Gastrocnemius medialis (tissue), 4 donors: ENCODE results near the gene CCM2L. TPM values are rescaled to one million over a fixed set of nuclear protein-coding genes. Genes with fewer than 3 reads are reported as not detected.

Experiments
- ATAC-seq, 2 donors: fragments of 150-250 bp; one replicate each; pipeline ENCODE4 v1.9.1; 2016
- DNase-seq, 2 donors: peaks; one replicate each; pipeline ENCODE4 v3.0.0-alpha.2; 2019
- H3K27ac ChIP-seq, 4 donors: fragments of 200-600 bp; sonication (generic); 1 replicate in 1 of 4; 2 replicates in 3 of 4; pipeline ENCODE4 v1.5.1; 2016 to 2018; ENCODE audit warnings: mild to moderate bottlenecking in 2 of 4, moderate library complexity in 1 of 4
- H3K27me3 ChIP-seq, 3 donors: fragments of 200-600 bp; sonication (generic) in 2 of 3; 1 replicate in 1 of 3; 2 replicates in 2 of 3; pipeline versions ENCODE4 v1.5.1 to v1.6.0; 2016 to 2019; ENCODE audit warnings: mild to moderate bottlenecking in 1 of 3, moderate library complexity in 1 of 3
- H3K36me3 ChIP-seq, 2 donors: fragments of 200-600 bp; sonication (generic) in 1 of 2; one replicate each; pipeline ENCODE4 v1.5.1; 2017 to 2018
- H3K4me1 ChIP-seq, 2 donors: fragments of 200-600 bp; sonication (generic) in 1 of 2; one replicate each; pipeline ENCODE4 v1.5.1; 2016 to 2017; ENCODE audit warnings: mild to moderate bottlenecking in 2 of 2
- H3K4me3 ChIP-seq, 4 donors: fragments of 200-600 bp; sonication (generic) in 3 of 4; 1 replicate in 1 of 4; 2 replicates in 3 of 4; pipeline ENCODE4 v1.5.1; 2016 to 2019; ENCODE audit warnings: mild to moderate bottlenecking in 2 of 4
- H3K9me3 ChIP-seq, 3 donors: fragments of 200-600 bp; sonication (generic) in 2 of 3; 1 replicate in 1 of 3; 2 replicates in 2 of 3; pipeline ENCODE4 v1.5.1; 2016 to 2019
- CTCF ChIP-seq, 5 experiments: fragments of 450-650 bp in 3 of 5; fragments of 200-600 bp in 2 of 5; sonication (generic) in 2 of 5; IDR thresholded peaks in 4 of 5; conservative IDR thresholded peaks in 1 of 5; 1 replicate in 4 of 5; 2 replicates in 1 of 5; pipeline ENCODE4 v1.5.1; 2016 to 2019; ENCODE audit warnings: antibody characterized with exemption in 5 of 5, mild to moderate bottlenecking in 3 of 5, moderate library complexity in 3 of 5
- POLR2A ChIP-seq, 2 donors: fragments of 450-650 bp; IDR thresholded peaks; one replicate each; pipeline ENCODE4 v1.6.1; 2017; ENCODE audit warnings: antibody characterized with exemption in 2 of 2, mild to moderate bottlenecking in 2 of 2, moderate library complexity in 2 of 2
- in situ Hi-C, 4 donors: fragments of 200-750 bp; cut with MboI; loops; one replicate each; pipeline versions ENCODE4 v1.15.0 to v1.8.0; 2017; ENCODE audit warnings: low sequenced_read_pairs in 4 of 4
- intact Hi-C: fragments of 100-400 bp; cut with DNase I; formaldehyde crosslinking; loops from one replicate; pipeline ENCODE4 v1.15.1; 2023; ENCODE audit warnings: low total_unique reads
- total RNA-seq, 4 donors: library from RNA; depleted of rRNA; stranded (reverse); fragments of >200 nt; gene quantifications; one replicate each; pipeline versions ENCODE4 v1.1.0 to v1.2.3, GENCODE V29; 2016

CCM2L gene
- total RNA-seq, 4 donors from 2014 or later: 2.2 to 5.8 (median 3.2) TPM

- intact Hi-C loops (no loop called here), in situ Hi-C loops (no loop called here)
- peaks cover 0 to 3% (median 0%) of the 10 kb centered on the region in 3 donors for H3K27me3 ChIP-seq
Measured at GRCh38 chr20:32080783-32081182, 70.5 kb downstream of the CCM2L start.

More at GRCh38 chr20:32080783-32081182, 70.5 kb downstream of the CCM2L start:
- Histone ChIP-seq H3K4me1 (no peaks in the 10 kb centered on the region), H3K27ac (no peak overlapping the region), H3K4me3 (no peak overlapping the region), H3K36me3 (no peaks in the 10 kb centered on the region), H3K9me3 (no peaks in the 10 kb centered on the region)
- ATAC-seq (no peak), DNase-seq (no peak)
- TF ChIP-seq POLR2A (IDR thresholded peaks at IDR 0.05): no peak
- TF ChIP-seq CTCF (IDR thresholded peaks at IDR 0.05 in 4 of 5, conservative IDR thresholded peaks at IDR 0.05 in 1 of 5): no peak

Other genes starting within 250 kb of the CCM2L start
- gene MYLK2, start 191.1 kb upstream of the CCM2L start, total RNA-seq: 100 to 1,000 TPM in 2 of 4 donors, 10 to 100 TPM in 2; 17.2 to 255 (median 88.4) TPM
- under 1 TPM in 1 of 4 donors, not detected in 3; 0.33 TPM for gene FOXS1, start 164.8 kb upstream of the CCM2L start, total RNA-seq
- gene DUSP15, start 139.9 kb upstream of the CCM2L start, total RNA-seq: 1 to 10 TPM in 1 of 4 donors, not detected in 3; 1.1 TPM
- not detected for gene TTLL9, start 139.8 kb upstream of the CCM2L start, total RNA-seq
- 10 to 100 TPM in 2 of 4 donors, 1 to 10 TPM in 2; 7.0 to 12.9 (median 9.6) TPM for gene PDRG1, start 58.4 kb upstream of the CCM2L start, total RNA-seq
- not detected for gene XKR7, start 42.3 kb upstream of the CCM2L start, total RNA-seq
- 1 to 10 TPM; 1.4 to 4.7 (median 4.2) TPM for gene HCK, start 41.8 kb downstream of the CCM2L start, total RNA-seq
- gene TM9SF4, start 99.3 kb downstream of the CCM2L start, total RNA-seq: 10 to 100 TPM; 18.0 to 22.9 (median 21.0) TPM
- gene PLAGL2, start 197.3 kb downstream of the CCM2L start, total RNA-seq: 1 to 10 TPM; 1.4 to 6.5 (median 5.8) TPM
- 10 to 100 TPM; 15.3 to 20.7 (median 18.4) TPM for gene POFUT1, start 197.4 kb downstream of the CCM2L start, total RNA-seq